Thyroid gland (tissue), 4 donors: ENCODE results near the gene TMTC3. TPM values are rescaled to one million over a fixed set of nuclear protein-coding genes. Genes with fewer than 3 reads are reported as not detected.
A peak's percentile ranks its signal among the peaks of the same experiment; 100 is the strongest.

Source experiments
- DNase-seq, 2 donors: peaks; one replicate each; pipeline ENCODE4 v3.0.0-alpha.2; 2019
- H3K27ac ChIP-seq, 3 donors: fragments of 200-600 bp; sonication (generic); 1 replicate in 2 of 3; 2 replicates in 1 of 3; pipeline ENCODE4 v1.5.1; 2016 to 2019; ENCODE audit warnings: mild to moderate bottlenecking in 1 of 3, moderate library complexity in 1 of 3
- H3K27me3 ChIP-seq: fragments of 200-600 bp; sonication (generic); one replicate; pipeline ENCODE4 v1.5.1; 2019
- H3K36me3 ChIP-seq, 2 donors: fragments of 200-600 bp; sonication (generic); one replicate each; pipeline ENCODE4 v1.5.1; 2016 to 2019
- H3K4me1 ChIP-seq, 2 donors: fragments of 200-600 bp; sonication (generic); one replicate each; pipeline ENCODE4 v1.5.1; 2017 to 2019
- H3K4me3 ChIP-seq, 3 donors: fragments of 200-600 bp; sonication (generic); replicated peaks in 1 of 3; 1 replicate in 2 of 3; 2 replicates in 1 of 3; pipeline ENCODE4 v1.5.1; 2016; ENCODE audit warnings: mild to moderate bottlenecking in 1 of 3
- H3K9me3 ChIP-seq: fragments of 200-600 bp; sonication (generic); one replicate; pipeline ENCODE4 v1.5.1; 2017
- POLR2A ChIP-seq, 2 donors: fragments of 450-650 bp; IDR thresholded peaks; one replicate each; pipeline ENCODE4 v1.6.1; 2017; ENCODE audit warnings: antibody characterized with exemption in 2 of 2, mild to moderate bottlenecking in 2 of 2, moderate library complexity in 1 of 2
- WGBS, 2 donors: methylation state at CpG; one replicate each; pipeline ENCODE4 v1.1.5; 2017; 5-methylcytosine and 5-hydroxymethylcytosine counted together
- intact Hi-C: fragments of 100-400 bp; cut with DNase I; formaldehyde crosslinking; loops from one replicate; pipeline ENCODE4 v1.15.1; 2023
- total RNA-seq, 4 donors: library from RNA; depleted of rRNA; stranded (reverse); fragments of >200 nt; gene quantifications; one replicate each; pipeline ENCODE4 v1.2.3, GENCODE V29; 2016
- TF ChIP-seq, protein P1 (sequence below), 6 experiments: fragments of 200-600 bp in 3 of 6; fragments of 450-650 bp in 3 of 6; sonication (generic) in 3 of 6; IDR thresholded peaks; one replicate each; pipeline ENCODE4 v1.5.1; 2016 to 2019; ENCODE audit warnings: antibody characterized with exemption in 6 of 6, mild to moderate bottlenecking in 2 of 6, inconsistent platforms in 1 of 6, moderate library complexity in 1 of 6

The TMTC3 gene
- 10 to 100 TPM; 16.8 to 27.8 (median 21.1) TPM for total RNA-seq

- peak; percentile 95 to 96 for DNase-seq
- peaks cover 0 to 6% of the 10 kb centered on the region in 2 donors for H3K4me1 ChIP-seq
- H3K4me3 ChIP-seq, result peak within 1 kb of the TSS; percentile 43 to 61 (median 51)
- H3K27me3 ChIP-seq, result no peaks in the 10 kb centered on the region
- peak within 1 kb of the TSS; percentile 41 to 75 (median 73) for H3K27ac ChIP-seq
- intact Hi-C loops, result no loop called here
- H3K9me3 ChIP-seq, result no peaks in the 10 kb centered on the region
- 0% methylated on average over 23 to 39 of the region's 49 CpGs for WGBS, 2 donors
- TF ChIP-seq, protein P1, sequence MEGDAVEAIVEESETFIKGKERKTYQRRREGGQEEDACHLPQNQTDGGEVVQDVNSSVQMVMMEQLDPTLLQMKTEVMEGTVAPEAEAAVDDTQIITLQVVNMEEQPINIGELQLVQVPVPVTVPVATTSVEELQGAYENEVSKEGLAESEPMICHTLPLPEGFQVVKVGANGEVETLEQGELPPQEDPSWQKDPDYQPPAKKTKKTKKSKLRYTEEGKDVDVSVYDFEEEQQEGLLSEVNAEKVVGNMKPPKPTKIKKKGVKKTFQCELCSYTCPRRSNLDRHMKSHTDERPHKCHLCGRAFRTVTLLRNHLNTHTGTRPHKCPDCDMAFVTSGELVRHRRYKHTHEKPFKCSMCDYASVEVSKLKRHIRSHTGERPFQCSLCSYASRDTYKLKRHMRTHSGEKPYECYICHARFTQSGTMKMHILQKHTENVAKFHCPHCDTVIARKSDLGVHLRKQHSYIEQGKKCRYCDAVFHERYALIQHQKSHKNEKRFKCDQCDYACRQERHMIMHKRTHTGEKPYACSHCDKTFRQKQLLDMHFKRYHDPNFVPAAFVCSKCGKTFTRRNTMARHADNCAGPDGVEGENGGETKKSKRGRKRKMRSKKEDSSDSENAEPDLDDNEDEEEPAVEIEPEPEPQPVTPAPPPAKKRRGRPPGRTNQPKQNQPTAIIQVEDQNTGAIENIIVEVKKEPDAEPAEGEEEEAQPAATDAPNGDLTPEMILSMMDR (IDR thresholded peaks at IDR 0.05), result no peak
- peak in 1 of 2 donors; percentile 81 for TF ChIP-seq POLR2A (IDR thresholded peaks at IDR 0.05)
- H3K36me3 ChIP-seq, result no peaks in the 10 kb centered on the region
Observed at GRCh38 chr12:88141774-88142609, at the start of gene TMTC3, which contains the start of gene CEP290. TMTC3 (plus strand) TSS chr12:88142307; CDS start chr12:88148316, 6,009 bp downstream. CEP290 (minus strand) TSS chr12:88142088; CDS start chr12:88141307, 781 bp downstream.

DNA sequence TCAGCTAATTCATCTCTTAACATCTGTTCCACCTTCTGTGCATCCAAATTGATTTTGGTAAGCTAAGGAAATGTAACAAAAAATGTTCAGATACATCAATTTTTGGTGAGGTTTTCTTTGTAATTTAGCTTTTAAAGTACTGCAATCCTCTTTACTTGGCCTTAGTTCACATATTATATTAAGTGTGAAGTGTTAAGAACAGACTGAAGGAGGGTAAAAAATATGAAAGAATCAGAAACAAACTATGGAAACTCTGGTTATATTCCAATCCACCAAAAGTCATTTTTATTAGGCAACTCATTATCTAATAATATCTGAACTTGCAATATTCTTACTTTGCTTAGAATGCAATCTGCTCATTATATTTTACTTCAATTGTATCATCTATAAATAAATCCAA lies 49.3 kb upstream of the TMTC3 start:
- intact Hi-C loops, result no loop called here
- DNase-seq, result no peak
- no peak overlapping the region for H3K27ac ChIP-seq
- H3K4me3 ChIP-seq, result no peak overlapping the region
- no peaks in the 10 kb centered on the region for H3K9me3 ChIP-seq
- H3K27me3 ChIP-seq, result no peaks in the 10 kb centered on the region
- H3K4me1 ChIP-seq, result no peaks in the 10 kb centered on the region
- TF ChIP-seq, protein P1 (IDR thresholded peaks at IDR 0.05), result no peak
- TF ChIP-seq POLR2A (IDR thresholded peaks at IDR 0.05), result no peak
- peaks cover 0 to 7% of the 10 kb centered on the region in 2 donors for H3K36me3 ChIP-seq

- Histone ChIP-seq H3K9me3 (no peaks in the 10 kb centered on the region), H3K27ac (no peak overlapping the region), H3K27me3 (no peaks in the 10 kb centered on the region), H3K4me1 (no peaks in the 10 kb centered on the region), H3K4me3 (no peak overlapping the region), H3K36me3 (peaks cover 0 to 7% of the 10 kb centered on the region in 2 donors)
- intact Hi-C loops, result no loop called here
- WGBS, 2 donors, result 95 to 96% methylated on average over 4 of the region's 4 CpGs
- DNase-seq, result no peak
- TF ChIP-seq, protein P1 (IDR thresholded peaks at IDR 0.05), result no peak
- TF ChIP-seq POLR2A (IDR thresholded peaks at IDR 0.05), result no peak
Observed at GRCh38 chr12:88093573-88093972, 48.5 kb upstream of the TMTC3 start.

DNA sequence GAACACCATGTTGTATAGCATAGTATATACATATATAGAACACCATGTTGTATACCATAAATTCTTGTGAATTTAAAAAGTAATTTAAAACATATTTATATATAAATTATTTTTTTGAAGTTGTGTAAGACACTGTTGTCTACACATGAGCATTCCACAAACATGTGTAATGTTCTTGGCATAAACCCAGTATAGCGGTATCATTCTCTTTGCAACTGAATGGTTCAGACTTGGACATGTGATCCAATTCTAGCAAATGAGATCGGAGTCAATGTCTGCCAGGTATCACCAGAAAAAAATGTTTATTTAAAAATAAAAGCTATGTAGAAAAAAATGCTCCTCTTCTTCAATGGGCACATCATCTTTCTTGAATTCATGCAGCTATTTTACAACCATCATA lies 34.1 kb upstream of the TMTC3 start:
- H3K4me3 ChIP-seq, result no peak overlapping the region
- WGBS, 2 donors, result 97 to 99% methylated on average over 2 of the region's 2 CpGs
- H3K27me3 ChIP-seq, result no peaks in the 10 kb centered on the region
- intact Hi-C loops, result no loop called here
- H3K4me1 ChIP-seq, result no peaks in the 10 kb centered on the region
- no peaks in the 10 kb centered on the region for H3K36me3 ChIP-seq
- DNase-seq, result no peak
- H3K9me3 ChIP-seq, result no peaks in the 10 kb centered on the region
- TF ChIP-seq, protein P1 (IDR thresholded peaks at IDR 0.05), result no peak
- TF ChIP-seq POLR2A (IDR thresholded peaks at IDR 0.05), result no peak
- H3K27ac ChIP-seq, result no peak overlapping the region

GRCh38 chr12:88111074-88111652 lies 30.9 kb upstream of the TMTC3 start:
- Histone ChIP-seq H3K27me3 (no peaks in the 10 kb centered on the region), H3K4me3 (no peak overlapping the region), H3K27ac (no peak overlapping the region), H3K4me1 (no peaks in the 10 kb centered on the region), H3K9me3 (no peaks in the 10 kb centered on the region), H3K36me3 (peaks cover 0 to 7% of the 10 kb centered on the region in 2 donors)
- no peak for DNase-seq
- intact Hi-C loops, result no loop called here
- 16 to 19% methylated on average over 1 of the region's 1 CpG for WGBS, 2 donors
- TF ChIP-seq POLR2A (IDR thresholded peaks at IDR 0.05), result no peak
- TF ChIP-seq, protein P1 (IDR thresholded peaks at IDR 0.05), result peak in 3 of 6 experiments; percentile 47 to 64 (median 48)
